NCI-H2196 (cell line): Measurements from ENCODE around the gene LONRF3.
A peak's percentile ranks its signal among the peaks of the same experiment; 100 is the strongest.
"Not testable (repeated sequence)": the region's sequence is repeated elsewhere in the genome, so short reads cannot be mapped to it uniquely, and the experiment has no call there.

Experiments used
- DNase-seq: peaks from one replicate; lab custom pipeline; 2025; ENCODE audit not compliant: unreplicated experiment; lab: John Stamatoyannopoulos, UW

LONRF3 gene

GRCh38 chrX:118983513-118983912 lies 9.1 kb downstream of the LONRF3 start:
- DNase-seq: no peak

- DNase-seq: no peak
Observed at GRCh38 chrX:118988911-118989310, 14.5 kb downstream of the LONRF3 start.

GRCh38 chrX:118989886-118990285 lies 15.5 kb downstream of the LONRF3 start:
- DNase-seq: no peak

GRCh38 chrX:118990512-118991227 lies 16.3 kb downstream of the LONRF3 start:
- DNase-seq: no peak

- DNase-seq: not testable (repeated sequence)
Observed at GRCh38 chrX:118992441-118993121, 18.2 kb downstream of the LONRF3 start.

- no peak for DNase-seq
Observed at GRCh38 chrX:119003462-119003861, 29.0 kb downstream of the LONRF3 start.

GRCh38 chrX:119004920-119005524 lies 30.6 kb downstream of the LONRF3 start:
- DNase-seq: peak; percentile 2

GRCh38 chrX:119007189-119007770 lies 32.9 kb downstream of the LONRF3 start:
- DNase-seq: no peak

- DNase-seq: peak; percentile 7
Observed at GRCh38 chrX:119008110-119008744, 33.8 kb downstream of the LONRF3 start.

GRCh38 chrX:119009071-119009470 lies 34.7 kb downstream of the LONRF3 start:
- DNase-seq: no peak

GRCh38 chrX:119010491-119010890 lies 36.1 kb downstream of the LONRF3 start:
- no peak for DNase-seq

GRCh38 chrX:119013164-119013563 lies 38.7 kb downstream of the LONRF3 start:
- no peak for DNase-seq

GRCh38 chrX:119015407-119016237 lies 41.2 kb downstream of the LONRF3 start:
- peak; percentile 2 for DNase-seq

GRCh38 chrX:119017077-119017476 lies 42.7 kb downstream of the LONRF3 start:
- DNase-seq: no peak

- DNase-seq: no peak
Observed at GRCh38 chrX:119025900-119026299, 51.5 kb downstream of the LONRF3 start.

GRCh38 chrX:119026344-119026743 lies 51.9 kb downstream of the LONRF3 start:
- not testable (repeated sequence) for DNase-seq

GRCh38 chrX:119027960-119028732 lies 53.7 kb downstream of the LONRF3 start:
- not testable (repeated sequence) for DNase-seq

GRCh38 chrX:119028733-119029330 lies 54.4 kb downstream of the LONRF3 start:
- no peak for DNase-seq

- not testable (repeated sequence) for DNase-seq
Observed at GRCh38 chrX:119029656-119030055, 55.2 kb downstream of the LONRF3 start.
